DOHH2 (cell line): Measurements from ENCODE around the gene FOXN1.

Experiments
- CTCF ChIP-seq: fragments of 200-600 bp; sonication (generic); IDR thresholded peaks from one replicate; pipeline ENCODE4 v1.5.1; 2014; ENCODE audit warnings: antibody characterized with exemption, mild to moderate bottlenecking, low read depth, low read length; ENCODE audit not compliant: poor library complexity, severe bottlenecking
- EZH2phosphoT487 ChIP-seq: fragments of 200-600 bp; sonication (generic); IDR thresholded peaks from 2 replicates; pipeline ENCODE4 v1.6.1; 2017; ENCODE audit warnings: borderline replicate concordance, mild to moderate bottlenecking, antibody characterized with exemption, low read length, moderate library complexity, mixed read lengths

- TF ChIP-seq CTCF, result no peak
- TF ChIP-seq EZH2phosphoT487, result no peak
Measured at GRCh38 chr17:28540231-28540630, 34.1 kb downstream of the FOXN1 start.
